C4-2B (cell line): ENCODE results near the gene NEGR1.

Experiments
- CTCF ChIP-seq: fragments of 450-650 bp; conservative IDR thresholded peaks from 2 replicates; pipeline ENCODE4 v1.5.1; 2017; ENCODE audit warnings: mild to moderate bottlenecking
- ZFX ChIP-seq: fragments of 450-650 bp; IDR thresholded peaks from 2 replicates; pipeline ENCODE4 v1.6.1; 2017

GRCh38 chr1:72141875-72142274, 140.5 kb downstream of the NEGR1 start:
- TF ChIP-seq CTCF (no peak), ZFX (no peak)
